Nephron (organoid): ENCODE measurements around the gene IGF2BP1.

Source experiments
- H3K27ac Mint-ChIP-seq, 3 experiments: 2 replicates each; pipeline ENCODE4 v1.8.0; 2020; ENCODE audit warnings: mixed read lengths in 3 of 3, mild to moderate bottlenecking in 2 of 3, moderate library complexity in 1 of 3
- H3K27me3 Mint-ChIP-seq: 2 replicates; pipeline ENCODE4 v1.8.0; 2021; ENCODE audit warnings: low read depth, mild to moderate bottlenecking, moderate library complexity, mixed read lengths
- H3K36me3 Mint-ChIP-seq: 2 replicates; pipeline ENCODE4 v1.8.0; 2020; ENCODE audit warnings: low read depth, mixed read lengths
- H3K4me1 Mint-ChIP-seq: 2 replicates; pipeline ENCODE4 v1.8.0; 2020; ENCODE audit warnings: mixed read lengths
- H3K4me3 Mint-ChIP-seq, 3 experiments: 2 replicates each; pipeline ENCODE4 v1.8.0; 2020; ENCODE audit warnings: mild to moderate bottlenecking in 3 of 3, mixed read lengths in 3 of 3, moderate library complexity in 2 of 3
- H3K9me3 Mint-ChIP-seq: 2 replicates; pipeline ENCODE4 v1.8.0; 2020; ENCODE audit warnings: mixed read lengths
- TF ChIP-seq, protein P1 (sequence below), 3 experiments: fragments of 200-600 bp; sonication (generic); IDR thresholded peaks; one replicate each; pipeline ENCODE4 v1.5.0; 2021; ENCODE audit warnings: antibody characterized with exemption in 3 of 3; ENCODE audit not compliant: unreplicated experiment in 3 of 3

IGF2BP1 gene

DNA sequence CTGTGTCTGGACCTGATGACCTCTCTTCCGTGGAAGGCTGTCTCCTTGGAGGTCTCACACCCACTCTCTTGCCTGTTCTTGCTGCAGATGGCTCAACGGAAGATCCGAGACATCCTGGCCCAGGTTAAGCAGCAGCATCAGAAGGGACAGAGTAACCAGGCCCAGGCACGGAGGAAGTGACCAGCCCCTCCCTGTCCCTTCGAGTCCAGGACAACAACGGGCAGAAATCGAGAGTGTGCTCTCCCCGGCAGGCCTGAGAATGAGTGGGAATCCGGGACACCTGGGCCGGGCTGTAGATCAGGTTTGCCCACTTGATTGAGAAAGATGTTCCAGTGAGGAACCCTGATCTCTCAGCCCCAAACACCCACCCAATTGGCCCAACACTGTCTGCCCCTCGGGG, 52.1 kb downstream of the IGF2BP1 start:
- no peaks in the 10 kb centered on the region for H3K27me3 Mint-ChIP-seq
- no peak overlapping the region for H3K4me3 Mint-ChIP-seq
- peaks cover 74% of the 10 kb centered on the region for H3K36me3 Mint-ChIP-seq
- H3K9me3 Mint-ChIP-seq = no peaks in the 10 kb centered on the region
- no peak overlapping the region for H3K27ac Mint-ChIP-seq
- no peaks in the 10 kb centered on the region for H3K4me1 Mint-ChIP-seq
- TF ChIP-seq, protein P1, sequence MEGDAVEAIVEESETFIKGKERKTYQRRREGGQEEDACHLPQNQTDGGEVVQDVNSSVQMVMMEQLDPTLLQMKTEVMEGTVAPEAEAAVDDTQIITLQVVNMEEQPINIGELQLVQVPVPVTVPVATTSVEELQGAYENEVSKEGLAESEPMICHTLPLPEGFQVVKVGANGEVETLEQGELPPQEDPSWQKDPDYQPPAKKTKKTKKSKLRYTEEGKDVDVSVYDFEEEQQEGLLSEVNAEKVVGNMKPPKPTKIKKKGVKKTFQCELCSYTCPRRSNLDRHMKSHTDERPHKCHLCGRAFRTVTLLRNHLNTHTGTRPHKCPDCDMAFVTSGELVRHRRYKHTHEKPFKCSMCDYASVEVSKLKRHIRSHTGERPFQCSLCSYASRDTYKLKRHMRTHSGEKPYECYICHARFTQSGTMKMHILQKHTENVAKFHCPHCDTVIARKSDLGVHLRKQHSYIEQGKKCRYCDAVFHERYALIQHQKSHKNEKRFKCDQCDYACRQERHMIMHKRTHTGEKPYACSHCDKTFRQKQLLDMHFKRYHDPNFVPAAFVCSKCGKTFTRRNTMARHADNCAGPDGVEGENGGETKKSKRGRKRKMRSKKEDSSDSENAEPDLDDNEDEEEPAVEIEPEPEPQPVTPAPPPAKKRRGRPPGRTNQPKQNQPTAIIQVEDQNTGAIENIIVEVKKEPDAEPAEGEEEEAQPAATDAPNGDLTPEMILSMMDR (IDR thresholded peaks at IDR 0.05; ENCODE audit: unreplicated experiment in 3 of 3) = no peak

DNA sequence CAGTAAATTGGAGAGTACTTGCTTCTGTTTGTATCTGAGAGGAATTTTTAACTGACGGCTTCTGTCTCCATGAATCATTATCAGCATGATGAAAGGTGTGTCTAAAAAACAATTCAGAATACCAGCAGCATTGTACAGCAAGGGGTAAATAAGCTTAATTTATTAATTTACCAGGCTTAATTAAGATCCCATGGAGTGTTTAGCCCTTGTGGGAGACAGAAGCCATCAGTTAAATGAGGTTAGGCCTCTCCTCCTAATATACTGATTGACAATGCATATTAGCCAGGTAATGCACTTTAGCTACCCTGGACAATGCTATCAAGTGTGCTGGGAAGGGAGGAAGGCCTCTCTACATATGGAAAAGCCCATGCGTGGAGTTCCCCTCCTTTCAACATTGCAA, 53.4 kb downstream of the IGF2BP1 start:
- H3K4me3 Mint-ChIP-seq = no peak overlapping the region
- H3K27ac Mint-ChIP-seq = no peak overlapping the region
- H3K4me1 Mint-ChIP-seq = no peaks in the 10 kb centered on the region
- H3K9me3 Mint-ChIP-seq = no peaks in the 10 kb centered on the region
- H3K27me3 Mint-ChIP-seq = no peaks in the 10 kb centered on the region
- TF ChIP-seq, protein P1 (IDR thresholded peaks at IDR 0.05; ENCODE audit: unreplicated experiment in 3 of 3) = no peak
- H3K36me3 Mint-ChIP-seq = peaks cover 64% of the 10 kb centered on the region

GRCh38 chr17:49051269-49051668, 54.1 kb downstream of the IGF2BP1 start:
- H3K27me3 Mint-ChIP-seq = no peaks in the 10 kb centered on the region
- TF ChIP-seq, protein P1 (IDR thresholded peaks at IDR 0.05; ENCODE audit: unreplicated experiment in 3 of 3) = no peak
- H3K4me1 Mint-ChIP-seq = no peaks in the 10 kb centered on the region
- H3K27ac Mint-ChIP-seq = no peak overlapping the region
- no peak overlapping the region for H3K4me3 Mint-ChIP-seq
- H3K36me3 Mint-ChIP-seq = peaks cover 62% of the 10 kb centered on the region
- H3K9me3 Mint-ChIP-seq = no peaks in the 10 kb centered on the region

DNA sequence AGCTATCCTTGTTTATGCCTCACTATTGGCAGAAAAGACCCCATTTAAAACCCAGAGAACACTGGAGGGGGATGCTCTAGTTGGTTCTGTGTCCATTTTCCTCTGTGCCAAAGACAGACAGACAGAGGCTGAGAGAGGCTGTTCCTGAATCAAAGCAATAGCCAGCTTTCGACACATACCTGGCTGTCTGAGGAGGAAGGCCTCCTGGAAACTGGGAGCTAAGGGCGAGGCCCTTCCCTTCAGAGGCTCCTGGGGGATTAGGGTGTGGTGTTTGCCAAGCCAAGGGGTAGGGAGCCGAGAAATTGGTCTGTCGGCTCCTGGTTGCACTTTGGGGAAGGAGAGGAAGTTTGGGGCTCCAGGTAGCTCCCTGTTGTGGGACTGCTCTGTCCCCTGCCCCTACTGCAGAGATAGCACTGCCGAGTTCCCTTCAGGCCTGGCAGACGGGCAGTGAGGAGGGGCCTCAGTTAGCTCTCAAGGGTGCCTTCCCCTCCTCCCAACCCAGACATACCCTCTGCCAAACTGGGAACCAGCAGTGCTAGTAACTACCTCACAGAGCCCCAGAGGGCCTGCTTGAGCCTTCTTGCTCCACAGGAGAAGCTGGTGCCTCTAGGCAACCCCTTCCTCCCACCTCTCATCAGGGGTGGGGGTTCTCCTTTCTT, 56.1 kb downstream of the IGF2BP1 start:
- Mint-ChIP-seq H3K27ac (peak overlapping the region in 1 of 3 experiments; percentile 11), H3K9me3 (no peaks in the 10 kb centered on the region), H3K27me3 (no peaks in the 10 kb centered on the region), H3K4me3 (no peak overlapping the region), H3K4me1 (no peaks in the 10 kb centered on the region), H3K36me3 (peaks cover 56% of the 10 kb centered on the region)
- TF ChIP-seq, protein P1 (IDR thresholded peaks at IDR 0.05; ENCODE audit: unreplicated experiment in 3 of 3) = no peak

GRCh38 chr17:49054342-49055092, 57.3 kb downstream of the IGF2BP1 start:
- peaks cover 44% of the 10 kb centered on the region for H3K36me3 Mint-ChIP-seq
- no peaks in the 10 kb centered on the region for H3K27me3 Mint-ChIP-seq
- no peak overlapping the region for H3K4me3 Mint-ChIP-seq
- H3K27ac Mint-ChIP-seq = peak overlapping the region in 1 of 3 experiments; percentile 11
- TF ChIP-seq, protein P1 (IDR thresholded peaks at IDR 0.05; ENCODE audit: unreplicated experiment in 3 of 3) = no peak
- H3K9me3 Mint-ChIP-seq = no peaks in the 10 kb centered on the region
- H3K4me1 Mint-ChIP-seq = no peaks in the 10 kb centered on the region
